ENCODE data around the gene TTI1.

The TTI1 gene

GRCh38 chr20:37958856-37959520 is 74.3 kb downstream of the TTI1 start:
- no peak for DNase-seq

DNA sequence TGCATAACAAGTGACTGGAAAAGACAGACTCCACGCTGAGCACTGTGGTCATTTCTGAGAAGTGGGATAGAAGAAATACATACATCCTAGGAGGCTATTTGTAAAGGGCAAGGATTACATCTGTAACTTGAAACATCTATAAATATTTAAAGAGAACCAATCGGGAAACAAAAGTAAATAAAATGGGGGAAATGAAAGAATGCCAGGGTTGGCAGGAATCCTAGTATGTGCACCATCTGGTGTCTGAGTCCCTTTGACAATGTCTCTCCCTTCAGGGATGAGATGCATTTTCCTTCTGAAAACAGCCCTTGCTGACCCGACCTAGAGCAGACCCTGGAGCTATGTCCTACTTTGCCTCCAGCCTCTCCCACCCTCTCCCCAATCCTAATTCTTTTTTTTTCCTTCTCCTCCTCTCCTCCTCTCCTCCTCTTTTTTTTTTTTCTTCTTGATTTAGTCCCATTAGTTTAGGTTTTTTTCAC is 77.1 kb downstream of the TTI1 start:
- no peak for DNase-seq

DNA sequence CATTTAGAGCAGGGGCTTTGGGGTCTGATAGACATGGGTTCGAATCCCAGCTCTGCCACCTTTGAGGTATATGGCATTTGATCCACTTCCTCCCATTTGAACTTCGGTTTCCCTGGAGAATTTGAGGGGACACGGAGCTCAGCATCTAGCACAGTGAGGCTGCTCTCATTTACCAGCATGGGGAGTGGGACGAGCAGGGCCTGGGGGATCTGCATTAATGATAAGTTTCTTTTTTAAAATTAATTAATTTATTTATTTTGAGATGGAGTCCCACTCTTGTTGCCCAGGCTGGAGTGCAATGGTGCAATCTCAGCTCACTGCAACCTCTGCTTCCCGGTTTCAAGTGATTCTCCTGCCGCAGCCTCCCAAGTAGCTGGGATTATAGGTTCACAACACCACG is 77.7 kb downstream of the TTI1 start:
- no peak for DNase-seq

- DNase-seq, result no peak
These were observed 78.6 kb downstream of the TTI1 start for GRCh38 chr20:37954626-37955025.

GRCh38 chr20:37954190-37954589 is 79.1 kb downstream of the TTI1 start:
- no peak for DNase-seq

DNA sequence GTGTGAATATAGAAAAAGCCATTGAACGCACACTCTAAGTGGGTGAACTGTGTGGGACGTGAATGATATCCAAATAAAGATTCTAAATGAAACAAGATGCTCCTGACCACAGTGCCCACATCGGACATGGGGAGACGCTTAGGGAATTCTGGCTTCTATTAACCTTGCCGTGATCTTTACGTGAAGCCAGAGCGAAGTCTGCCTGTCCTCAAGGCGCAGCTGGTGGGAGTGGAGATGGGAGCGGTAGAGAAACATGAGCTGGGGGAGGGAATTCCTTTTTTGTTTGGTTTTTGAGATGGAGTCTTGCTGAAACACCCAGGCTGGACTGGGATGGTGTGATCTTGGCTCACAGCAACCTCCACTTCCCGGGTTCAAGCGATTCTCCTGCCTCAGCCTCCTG is 84.3 kb downstream of the TTI1 start:
- no peak for DNase-seq

DNA sequence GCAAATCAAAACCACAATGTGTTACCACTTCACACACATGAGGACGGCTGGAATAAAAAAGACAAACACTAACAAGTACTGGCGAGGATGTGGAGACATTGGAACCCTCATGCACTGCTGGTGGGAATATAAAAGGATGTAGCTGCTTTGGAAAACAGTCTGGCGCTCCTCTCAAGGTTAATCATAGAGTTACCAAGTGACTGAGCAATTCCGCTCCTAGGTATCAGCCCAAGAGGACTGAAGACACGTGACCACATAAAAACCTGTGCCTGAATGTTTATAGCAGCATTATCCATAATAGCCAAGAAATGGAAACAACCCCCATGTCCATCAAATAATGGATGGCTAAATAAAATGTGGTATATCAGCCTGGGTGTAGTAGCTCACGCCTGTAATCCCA is 85.3 kb downstream of the TTI1 start:
- no peak for DNase-seq

DNA sequence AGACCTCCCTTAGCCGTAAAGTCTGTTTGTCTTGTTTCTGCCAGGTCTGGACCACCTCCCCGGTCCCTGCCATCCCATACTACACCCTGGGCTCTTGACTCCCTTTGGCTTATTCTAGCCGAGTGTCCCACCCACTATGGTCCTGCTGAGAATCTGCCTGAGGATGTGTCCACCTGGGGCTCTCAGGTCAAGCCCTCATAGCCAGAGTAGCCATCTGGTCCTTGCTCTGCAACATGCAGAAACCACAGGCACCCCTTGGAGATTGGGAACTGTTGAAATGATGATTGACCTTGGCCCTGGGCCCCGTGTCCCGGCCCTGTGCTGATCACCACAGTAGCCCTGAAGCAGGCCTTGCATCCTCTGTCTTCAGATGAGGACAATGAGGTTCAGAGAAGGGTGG is 86.3 kb downstream of the TTI1 start:
- DNase-seq, result no peak

- DNase-seq, result no peak
These were observed 88.1 kb downstream of the TTI1 start for GRCh38 chr20:37945091-37945547.

DNA sequence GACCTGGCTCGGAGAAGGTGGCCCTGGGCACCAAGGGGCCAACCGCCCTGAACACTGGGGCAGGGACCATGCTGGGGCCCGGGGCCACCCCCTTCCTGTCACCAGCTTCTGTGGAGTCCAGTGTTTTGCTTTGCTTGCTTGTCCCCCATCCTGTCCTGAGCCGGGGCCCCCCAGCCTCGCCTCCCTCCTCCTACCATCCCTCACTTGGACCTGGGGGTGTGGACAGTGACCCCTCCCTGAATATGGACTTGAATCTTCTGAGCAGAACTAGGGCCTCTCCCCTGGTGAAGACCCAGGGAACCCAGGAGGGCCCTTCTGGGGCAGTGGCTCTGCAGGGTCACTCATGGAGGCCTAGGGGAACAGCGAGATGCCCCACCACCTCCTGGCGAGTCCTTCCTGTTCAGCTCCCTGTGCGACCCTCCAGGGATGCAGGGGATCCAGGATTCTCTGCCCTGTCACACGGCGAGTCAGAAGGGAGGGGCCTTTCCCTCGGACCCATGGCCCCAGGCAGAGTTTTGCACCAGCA is 88.7 kb downstream of the TTI1 start:
- no peak for DNase-seq

DNA sequence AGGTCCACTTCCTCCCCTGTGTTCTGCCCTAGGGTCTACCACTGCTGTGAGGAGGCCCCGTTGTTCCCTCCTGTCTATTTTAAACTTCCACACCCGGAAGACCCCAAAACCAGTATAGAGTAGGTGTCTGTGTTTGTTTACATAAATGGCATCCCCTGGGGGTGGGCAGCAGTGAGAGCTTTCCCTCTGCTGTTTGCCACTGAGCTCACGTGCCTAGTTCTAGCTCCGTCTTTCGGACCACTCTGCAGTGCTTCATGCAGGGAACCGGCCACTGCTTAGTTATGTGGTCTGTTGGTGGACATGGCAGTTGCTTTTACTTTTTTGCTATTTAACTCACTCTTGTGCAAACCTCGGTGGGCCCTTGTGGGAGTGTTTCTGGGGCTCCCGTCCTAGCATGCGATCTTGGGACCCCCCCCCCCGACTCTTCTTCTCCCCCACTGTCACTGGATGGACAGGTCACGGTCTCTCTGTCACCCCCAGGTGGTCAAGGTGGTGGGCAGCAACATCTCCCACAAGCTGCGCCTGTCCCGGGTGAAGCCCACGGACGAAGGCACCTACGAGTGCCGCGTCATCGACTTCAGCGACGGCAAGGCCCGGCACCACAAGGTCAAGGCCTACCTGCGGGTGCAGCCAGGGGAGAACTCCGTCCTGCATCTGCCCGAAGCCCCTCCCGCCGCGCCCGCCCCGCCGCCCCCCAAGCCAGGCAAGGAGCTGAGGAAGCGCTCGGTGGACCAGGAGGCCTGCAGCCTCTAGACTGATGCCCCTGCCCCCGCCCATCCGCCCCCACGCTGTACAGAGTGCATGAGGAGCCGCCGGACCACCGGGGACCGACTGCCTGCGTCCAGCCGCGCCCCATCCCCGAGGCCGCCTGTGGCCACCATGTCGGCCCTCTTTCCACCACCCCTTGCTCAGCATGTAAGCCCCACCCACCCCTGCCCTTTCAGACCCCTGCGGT is 89.5 kb downstream of the TTI1 start:
- DNase-seq, result no peak

GRCh38 chr20:37943033-37943432 is 90.2 kb downstream of the TTI1 start:
- DNase-seq, result no peak

GRCh38 chr20:37941992-37942391 is 91.3 kb downstream of the TTI1 start:
- no peak for DNase-seq

GRCh38 chr20:37941332-37941731 is 91.9 kb downstream of the TTI1 start:
- DNase-seq, result no peak

DNA sequence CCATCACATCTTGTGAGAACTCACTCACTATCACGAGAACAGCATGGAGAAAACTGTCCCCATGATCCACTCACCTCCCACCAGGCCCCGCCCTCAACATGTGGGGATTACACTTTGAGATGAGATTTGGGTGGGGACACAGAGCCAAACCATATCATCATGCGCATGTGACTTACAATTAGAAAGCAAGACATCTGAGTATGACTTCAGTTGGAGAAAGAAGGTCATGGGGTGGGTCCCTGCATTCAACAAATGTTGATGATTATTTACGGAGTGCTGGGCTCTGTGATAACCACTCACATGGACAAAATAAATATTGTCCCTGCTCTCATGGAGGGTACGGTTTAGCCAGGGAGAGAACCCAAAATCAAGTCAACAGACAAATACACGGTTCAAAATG is 92.4 kb downstream of the TTI1 start:
- no peak for DNase-seq

GRCh38 chr20:37939701-37940560 is 93.3 kb downstream of the TTI1 start:
- no peak for DNase-seq

DNA sequence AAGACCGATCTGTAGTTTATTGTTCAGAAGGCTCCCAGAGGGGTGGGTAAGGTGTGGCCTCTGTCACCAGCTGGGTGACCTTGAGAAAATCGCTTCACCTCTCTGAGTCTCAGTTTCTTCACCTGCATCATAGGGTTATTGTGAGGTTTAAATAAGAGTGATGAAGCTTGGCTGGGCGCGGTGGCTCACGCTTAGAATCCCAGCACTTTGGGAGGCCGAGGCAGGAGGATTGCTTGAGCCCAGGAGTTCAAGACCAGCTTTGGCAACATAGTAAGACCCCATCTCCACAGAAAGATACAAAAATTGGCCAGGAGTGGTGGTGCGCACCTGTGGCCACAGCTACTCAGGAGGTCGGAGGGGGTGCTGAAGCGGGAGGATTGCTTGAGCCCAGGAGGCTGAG is 94.3 kb downstream of the TTI1 start:
- DNase-seq, result no peak

DNA sequence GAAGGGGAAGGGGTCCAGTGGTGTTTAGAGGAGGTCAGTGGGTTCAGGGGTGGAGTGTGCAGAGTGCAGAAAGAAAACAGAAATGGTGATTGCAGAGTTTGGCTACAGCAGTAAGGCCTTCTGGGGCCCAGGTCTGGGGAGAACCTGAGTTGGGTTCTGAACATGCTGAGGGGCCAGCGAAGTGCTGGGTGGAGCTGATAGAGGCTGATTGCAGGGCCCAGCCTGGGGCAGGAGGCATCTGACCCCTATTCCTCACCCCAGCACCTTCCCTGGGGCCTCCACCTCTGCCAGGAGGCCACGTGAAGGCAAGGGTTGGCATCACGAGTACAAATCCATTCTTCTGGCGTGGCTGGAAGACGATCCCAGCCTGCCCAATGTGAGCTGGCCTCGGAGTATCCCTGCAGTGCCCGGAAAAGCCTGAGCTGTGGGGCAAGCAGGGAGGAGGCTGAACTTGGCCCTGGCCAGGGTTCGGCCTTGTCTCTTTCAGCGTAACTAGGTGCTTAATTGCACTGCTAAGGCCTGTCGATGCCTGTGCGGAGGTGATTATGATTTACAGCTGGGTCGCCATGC is 95.0 kb downstream of the TTI1 start:
- DNase-seq, result no peak

DNA sequence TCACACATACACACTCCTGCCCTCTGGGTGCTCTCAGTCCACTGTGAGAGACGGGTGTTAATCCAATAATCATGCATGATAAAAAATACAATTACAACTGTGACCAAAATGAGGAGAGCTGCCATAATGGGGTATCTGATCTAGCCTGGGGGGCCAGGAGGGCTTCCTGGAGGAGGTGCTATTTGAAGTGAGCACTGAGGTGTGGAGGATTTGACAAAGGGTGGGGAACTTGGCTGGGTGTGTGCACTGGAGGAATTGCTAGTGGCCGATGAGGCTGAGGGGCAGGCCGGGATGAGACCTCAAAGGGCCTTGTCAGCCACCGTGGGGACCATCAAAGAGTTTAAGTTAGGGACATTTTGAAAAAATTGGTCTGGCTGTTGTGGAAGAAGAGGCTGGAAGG is 95.6 kb downstream of the TTI1 start:
- no peak for DNase-seq

- DNase-seq, result no peak
These were observed 96.8 kb downstream of the TTI1 start for GRCh38 chr20:37936451-37936850.

- no peak for DNase-seq
These were observed 97.2 kb downstream of the TTI1 start for GRCh38 chr20:37936041-37936440.

DNA sequence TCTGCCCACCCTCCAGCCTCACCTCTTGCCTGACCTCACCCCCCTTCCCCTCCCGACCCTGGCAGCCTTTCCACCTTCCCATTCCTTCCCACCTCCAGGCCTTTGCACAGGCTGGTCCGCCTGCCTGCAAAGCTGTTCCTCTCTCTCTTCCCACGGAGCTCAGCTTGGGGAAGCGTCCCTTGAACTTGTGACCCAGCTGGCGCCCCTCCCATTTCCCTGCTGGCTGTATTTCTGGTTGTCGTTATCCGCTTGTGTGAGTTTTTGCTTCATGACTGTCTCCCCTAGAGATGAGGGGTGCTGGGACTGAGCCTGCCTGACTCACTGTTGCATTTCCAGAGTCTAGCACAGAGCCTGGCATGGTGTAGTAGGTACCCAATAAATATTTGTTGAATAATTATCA is 97.8 kb downstream of the TTI1 start:
- DNase-seq, result no peak
